ENCODE results near the gene TSC22D1. TPM values are rescaled to one million over a fixed set of nuclear protein-coding genes. Genes with fewer than 3 reads are reported as not detected.
A peak's percentile ranks its signal among the peaks of the same experiment; 100 is the strongest.

Gene TSC22D1
- total RNA-seq, 1 donor from 2014 or later = 181 TPM

DNA sequence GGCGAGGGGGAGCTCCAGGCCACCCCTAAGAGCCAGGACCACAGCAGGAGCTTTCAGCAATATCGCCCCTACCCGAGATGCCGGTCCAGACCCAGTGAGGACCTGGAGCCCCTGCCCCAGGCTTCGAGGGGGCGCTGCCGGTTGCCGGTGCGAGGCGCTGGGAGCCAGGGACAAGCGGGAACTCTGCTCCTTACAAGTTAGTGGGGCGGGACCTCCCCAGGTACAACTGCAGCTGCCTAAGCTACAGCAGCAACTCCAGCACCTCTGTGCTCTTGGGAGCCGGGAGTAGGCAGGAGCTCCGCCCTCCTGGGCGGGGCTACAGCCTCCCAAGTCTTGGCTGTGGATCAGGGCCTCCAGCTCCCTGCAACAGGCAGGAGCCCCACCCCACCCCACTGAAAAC lies 15.2 kb upstream of the TSC22D1 start:
- Histone ChIP-seq H3K9me3 (ENCODE audit: low read depth) (no peaks in the 10 kb centered on the region), H3F3A (ENCODE audit: low read depth) (no peaks in the 10 kb centered on the region), H3K36me3 (no peaks in the 10 kb centered on the region), H3K4me3 (no peak overlapping the region), H3K4me2 (no peak overlapping the region), H3K27ac (no peak overlapping the region), H2AFZ (replicated peaks) (no peak overlapping the region), H3K27me3 (no peaks in the 10 kb centered on the region), H3K9ac (no peak overlapping the region), H3K4me1 (no peaks in the 10 kb centered on the region), H4K20me1 (ENCODE audit: low read depth) (no peaks in the 10 kb centered on the region), H3K79me2 (ENCODE audit: low read depth) (no peaks in the 10 kb centered on the region)
- Mint-ChIP-seq H3K27ac (no peak overlapping the region), H3K9me3 (peaks cover 5% of the 10 kb centered on the region), H3K4me1 (peaks cover 3% of the 10 kb centered on the region), H3K27me3 (ENCODE audit: insufficient read depth, low read depth) (peaks cover 2% of the 10 kb centered on the region), H3K36me3 (peaks cover 8% of the 10 kb centered on the region), H3K4me3 (no peak overlapping the region)
- TF ChIP-seq, protein P1, sequence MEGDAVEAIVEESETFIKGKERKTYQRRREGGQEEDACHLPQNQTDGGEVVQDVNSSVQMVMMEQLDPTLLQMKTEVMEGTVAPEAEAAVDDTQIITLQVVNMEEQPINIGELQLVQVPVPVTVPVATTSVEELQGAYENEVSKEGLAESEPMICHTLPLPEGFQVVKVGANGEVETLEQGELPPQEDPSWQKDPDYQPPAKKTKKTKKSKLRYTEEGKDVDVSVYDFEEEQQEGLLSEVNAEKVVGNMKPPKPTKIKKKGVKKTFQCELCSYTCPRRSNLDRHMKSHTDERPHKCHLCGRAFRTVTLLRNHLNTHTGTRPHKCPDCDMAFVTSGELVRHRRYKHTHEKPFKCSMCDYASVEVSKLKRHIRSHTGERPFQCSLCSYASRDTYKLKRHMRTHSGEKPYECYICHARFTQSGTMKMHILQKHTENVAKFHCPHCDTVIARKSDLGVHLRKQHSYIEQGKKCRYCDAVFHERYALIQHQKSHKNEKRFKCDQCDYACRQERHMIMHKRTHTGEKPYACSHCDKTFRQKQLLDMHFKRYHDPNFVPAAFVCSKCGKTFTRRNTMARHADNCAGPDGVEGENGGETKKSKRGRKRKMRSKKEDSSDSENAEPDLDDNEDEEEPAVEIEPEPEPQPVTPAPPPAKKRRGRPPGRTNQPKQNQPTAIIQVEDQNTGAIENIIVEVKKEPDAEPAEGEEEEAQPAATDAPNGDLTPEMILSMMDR (IDR thresholded peaks at IDR 0.05) = no peak
- no peak for TF ChIP-seq EZH2 (IDR thresholded peaks at IDR 0.05)
- DNase-seq (ENCODE audit: low spot score) = peak; percentile 28

DNA sequence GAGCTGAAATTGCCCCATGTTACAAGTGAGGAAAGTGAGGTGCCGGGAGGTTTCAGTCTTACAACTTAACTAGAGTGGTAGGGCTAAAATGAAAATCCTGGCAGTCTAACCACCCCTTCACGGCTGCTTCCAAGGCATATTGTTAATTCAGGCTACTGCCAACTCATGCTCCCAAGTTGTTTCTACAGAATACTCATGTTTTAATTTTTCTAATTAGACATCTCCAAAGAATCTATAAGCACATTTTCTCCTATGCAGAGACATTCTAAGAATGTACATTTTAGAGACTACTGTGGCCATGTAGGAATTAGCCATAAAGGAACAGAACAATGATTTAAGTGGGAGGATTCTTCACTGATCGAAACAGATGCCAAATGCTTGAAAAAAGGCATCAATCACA lies 7.0 kb upstream of the TSC22D1 start:
- no peak for TF ChIP-seq EZH2phosphoT487 (IDR thresholded peaks at IDR 0.05)
- TF ChIP-seq, protein P1 (IDR thresholded peaks at IDR 0.05) = no peak
- no peak for TF ChIP-seq EZH2 (IDR thresholded peaks at IDR 0.05)

DNA sequence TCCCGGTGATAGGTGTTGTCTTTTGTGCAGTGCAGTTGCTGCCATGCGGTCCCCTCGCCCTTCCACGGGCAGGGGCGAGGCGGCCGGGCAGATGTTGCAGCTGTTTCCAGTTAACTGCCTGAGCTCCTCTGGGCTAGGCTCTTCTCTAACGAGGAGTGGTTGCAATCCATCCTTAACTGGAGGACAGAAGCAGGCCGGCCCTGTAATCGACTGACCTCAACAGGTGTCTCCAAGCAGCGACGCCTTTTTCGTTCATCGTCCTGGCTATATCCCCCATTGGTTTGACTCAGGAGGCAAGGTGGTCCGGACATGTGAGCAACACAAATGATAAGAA lies 1.9 kb upstream of the TSC22D1 start:
- H3K36me3 Mint-ChIP-seq = peaks cover 12% of the 10 kb centered on the region
- TF ChIP-seq, protein P1 (IDR thresholded peaks at IDR 0.05) = no peak
- TF ChIP-seq EZH2 (IDR thresholded peaks at IDR 0.05) (no peak), EZH2phosphoT487 (IDR thresholded peaks at IDR 0.05) (no peak)
- Histone ChIP-seq H3K9me3 (ENCODE audit: low read depth) (no peaks in the 10 kb centered on the region), H3K9ac (peak overlapping the region; percentile 75), H4K20me1 (ENCODE audit: low read depth) (peaks cover 30% of the 10 kb centered on the region), H3K79me2 (ENCODE audit: low read depth) (peaks cover 47% of the 10 kb centered on the region), H2AFZ (replicated peaks) (peak overlapping the region; percentile 47), H3K27ac (peak overlapping the region; percentile 100), H3K27me3 (no peaks in the 10 kb centered on the region), H3F3A (ENCODE audit: low read depth) (peaks cover 49% of the 10 kb centered on the region), H3K36me3 (no peaks in the 10 kb centered on the region), H3K4me3 (peak overlapping the region; percentile 94), H3K4me1 (peaks cover 42% of the 10 kb centered on the region), H3K4me2 (peak overlapping the region; percentile 90)
- no peaks in the 10 kb centered on the region for H3K9me3 Mint-ChIP-seq
- peaks cover 2% of the 10 kb centered on the region for H3K27me3 Mint-ChIP-seq (ENCODE audit: insufficient read depth, low read depth)
- H3K27ac Mint-ChIP-seq = peak overlapping the region; percentile 65
- peaks cover 43% of the 10 kb centered on the region for H3K4me1 Mint-ChIP-seq
- no peak for DNase-seq (ENCODE audit: low spot score)
- H3K4me3 Mint-ChIP-seq = peak overlapping the region; percentile 87

More for the DNA sequence above, 7.0 kb upstream of the TSC22D1 start:
- Histone ChIP-seq H3K27ac (no peak overlapping the region), H3K4me2 (no peak overlapping the region), H3K9ac (no peak overlapping the region), H3K79me2 (ENCODE audit: low read depth) (peaks cover 8% of the 10 kb centered on the region), H3K4me1 (peaks cover 23% of the 10 kb centered on the region), H2AFZ (replicated peaks) (no peak overlapping the region), H3K27me3 (no peaks in the 10 kb centered on the region), H3K9me3 (ENCODE audit: low read depth) (no peaks in the 10 kb centered on the region), H3F3A (ENCODE audit: low read depth) (peaks cover 22% of the 10 kb centered on the region), H3K36me3 (no peaks in the 10 kb centered on the region), H4K20me1 (ENCODE audit: low read depth) (no peaks in the 10 kb centered on the region), H3K4me3 (no peak overlapping the region)
- DNase-seq (ENCODE audit: low spot score) = no peak
- H3K36me3 Mint-ChIP-seq = no peaks in the 10 kb centered on the region
- no peak overlapping the region for H3K27ac Mint-ChIP-seq
- H3K4me3 Mint-ChIP-seq = no peak overlapping the region
- H3K27me3 Mint-ChIP-seq (ENCODE audit: insufficient read depth, low read depth) = peaks cover 2% of the 10 kb centered on the region
- H3K4me1 Mint-ChIP-seq = peaks cover 15% of the 10 kb centered on the region
- H3K9me3 Mint-ChIP-seq = no peaks in the 10 kb centered on the region

All from neural progenitor cell (in vitro differentiated cells).